AG04449 (cell line): ENCODE data around the gene HCFC1R1.

ENCODE experiments used
- CTCF ChIA-PET: fragments of 350-600 bp; formaldehyde crosslinking; extraction: SDS; loops from one replicate; lab custom pipeline; 2021; ENCODE audit warnings: antibody characterized with exemption; lab: Yijun Ruan, JAX
- POLR2A ChIA-PET: fragments of 400-600, 350-600 bp; formaldehyde crosslinking; extraction: SDS; loops from one replicate; lab custom pipeline; 2020; ENCODE audit warnings: antibody characterized with exemption, inconsistent platforms; lab: Yijun Ruan, JAX
- DNase-seq: peaks from one replicate; pipeline ENCODE4 v3.0.0-alpha.2; 2010; ENCODE audit warnings: low read depth, low spot score
- H3K4me3 ChIP-seq: 2 replicates; pipeline ENCODE4 v1.5.1; 2011; ENCODE audit warnings: low read depth, mild to moderate bottlenecking, control low read depth, low read length
- CTCF ChIP-seq: IDR thresholded peaks from one replicate; pipeline ENCODE4 v1.5.1; 2011; ENCODE audit warnings: mild to moderate bottlenecking, moderate library complexity, low read length, control low read depth, inconsistent platforms; ENCODE audit not compliant: insufficient read depth; ENCODE audit errors: missing control alignments

HCFC1R1 gene

DNA sequence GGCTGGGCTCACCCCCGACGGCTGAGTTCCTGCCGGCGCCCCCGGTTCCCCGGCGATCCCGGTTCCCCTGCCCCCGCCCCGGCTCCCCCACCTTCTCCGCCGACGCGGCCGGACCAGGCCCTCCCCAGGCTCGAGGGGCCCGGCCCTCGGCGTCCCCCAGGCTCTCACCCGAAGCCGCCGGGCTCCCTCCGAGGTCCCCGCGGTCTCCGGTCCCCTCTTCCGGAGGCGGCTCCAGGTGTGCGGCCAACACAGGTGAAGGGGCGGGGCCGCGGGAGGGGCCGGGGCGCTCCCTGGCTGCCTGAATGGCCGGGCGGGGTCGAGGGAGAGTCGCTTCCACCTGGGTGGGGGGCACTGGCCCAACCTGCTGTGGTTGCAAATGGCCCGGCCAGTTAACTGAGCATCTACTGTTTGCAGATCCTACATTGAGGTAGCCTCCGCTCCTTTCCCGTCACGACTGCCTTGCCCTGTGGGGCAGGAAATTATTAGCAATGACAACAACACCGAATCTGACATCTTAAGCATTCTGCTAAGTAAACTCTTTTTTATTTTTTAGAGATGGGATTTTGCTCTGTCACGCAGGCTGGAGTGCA, 13.1 kb upstream of the HCFC1R1 start, which contains the start of gene BICDL2:
Gene BICDL2 (minus strand): TSS at position 219 of the 590 bp plus-strand sequence. CDS start 1,448 bp downstream, outside the sequence.
- DNase-seq = no peak
- POLR2A ChIA-PET = no interaction called here
- CTCF ChIA-PET = interaction anchor here (1.0 to 9.7 kb wide), 3 partner anchors 6 to 61 kb away, joined by 3 to 146 read pairs (median 5); no protein-coding TSS in a partner anchor
- no peak for TF ChIP-seq CTCF
- H3K4me3 ChIP-seq = no peak within 1 kb of the TSS

GRCh38 chr16:3035972-3036725, 12.4 kb upstream of the HCFC1R1 start:
- POLR2A ChIA-PET = no interaction called here
- no peak overlapping the region for H3K4me3 ChIP-seq
- DNase-seq = no peak
- CTCF ChIA-PET = interaction anchor here (1.3 to 9.6 kb wide), 5 partner anchors 5 to 93 kb away, joined by 3 to 169 read pairs (median 44); partner anchors contain the start of genes BICDL2 and MMP25
- TF ChIP-seq CTCF = no peak

DNA sequence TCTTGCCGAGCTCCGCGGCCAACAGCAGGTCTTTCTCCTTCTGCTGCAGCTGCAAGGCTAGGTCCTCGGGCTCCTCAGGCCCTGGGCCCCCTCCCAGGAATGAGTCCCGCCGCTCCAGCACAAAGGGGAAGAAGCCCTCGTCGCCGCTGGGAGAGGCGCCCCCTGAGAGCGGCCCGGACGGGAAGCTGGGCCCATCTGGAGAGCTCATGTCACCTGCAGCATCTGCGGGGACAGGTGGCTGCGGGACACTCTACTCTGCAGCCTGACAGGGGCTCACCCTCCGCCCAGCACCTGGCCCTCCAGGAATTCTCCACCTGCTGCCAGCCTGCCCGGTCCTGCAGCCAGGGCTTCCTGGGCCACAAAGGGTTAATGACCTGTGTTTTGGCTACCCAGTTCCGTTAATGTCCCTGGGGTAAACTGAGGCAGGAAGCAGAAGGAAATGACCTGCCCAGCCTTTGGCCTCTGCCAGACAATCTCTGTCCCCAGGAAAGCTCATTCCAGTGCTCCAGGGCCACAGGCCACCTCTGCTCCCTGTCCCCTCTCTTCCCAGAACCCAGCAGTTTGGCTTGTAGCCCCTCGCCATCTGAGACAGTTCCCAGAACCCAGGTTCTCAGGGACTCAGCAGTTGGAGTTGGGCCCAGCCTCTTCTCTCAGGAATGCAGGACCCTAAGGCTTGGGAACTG, 11.7 kb upstream of the HCFC1R1 start:
- no peak for DNase-seq
- ChIA-PET POLR2A (interaction anchor here (1.7 kb wide), 1 partner anchor 13 kb away, joined by 9 read pairs; no protein-coding TSS in a partner anchor), CTCF (interaction anchor here (1.3 to 9.6 kb wide), 6 partner anchors 6 to 93 kb away, joined by 3 to 169 read pairs (median 26); partner anchors contain the start of genes BICDL2 and MMP25)
- no peak for TF ChIP-seq CTCF
- no peak overlapping the region for H3K4me3 ChIP-seq

GRCh38 chr16:3032624-3033023, 8.9 kb upstream of the HCFC1R1 start:
- ChIA-PET CTCF (interaction anchor here (1.0 to 9.6 kb wide), 16 partner anchors 9 to 136 kb away, joined by 3 to 169 read pairs (median 8); partner anchors contain the start of genes BICDL2, CLDN6, HCFC1R1 and MMP25), POLR2A (interaction anchor here (4.5 kb wide), 1 partner anchor 10 kb away, joined by 40 read pairs; the partner anchor contains the start of genes HCFC1R1, THOC6 and TNFRSF12A)
- H3K4me3 ChIP-seq = no peak overlapping the region
- TF ChIP-seq CTCF = no peak
- DNase-seq = no peak

GRCh38 chr16:3030222-3031212, 6.8 kb upstream of the HCFC1R1 start:
- TF ChIP-seq CTCF = no peak
- POLR2A ChIA-PET = interaction anchor here (0.5 to 4.5 kb wide), 4 partner anchors 8 to 18 kb away, joined by 3 to 40 read pairs (median 5); partner anchors contain the start of genes CLDN9, HCFC1R1, THOC6 and TNFRSF12A
- no peak for DNase-seq
- CTCF ChIA-PET = interaction anchor here (0.6 to 9.6 kb wide), 19 partner anchors 10 to 226 kb away, joined by 3 to 169 read pairs (median 9); partner anchors contain the start of genes BICDL2, CLDN6, HCFC1R1 and MEFV
- no peak overlapping the region for H3K4me3 ChIP-seq
